ENCODE data around the gene DYRK3. TPM values are rescaled to one million over a fixed set of nuclear protein-coding genes. Genes with fewer than 3 reads are reported as not detected.

DYRK3 gene
- total and polyA plus RNA-seq, 9 of the 15 experiments (the other 6 are each of a cell fraction or from before 2014, with no cell fraction given) = 4.5 to 33.7 (median 25.7) TPM

DNA sequence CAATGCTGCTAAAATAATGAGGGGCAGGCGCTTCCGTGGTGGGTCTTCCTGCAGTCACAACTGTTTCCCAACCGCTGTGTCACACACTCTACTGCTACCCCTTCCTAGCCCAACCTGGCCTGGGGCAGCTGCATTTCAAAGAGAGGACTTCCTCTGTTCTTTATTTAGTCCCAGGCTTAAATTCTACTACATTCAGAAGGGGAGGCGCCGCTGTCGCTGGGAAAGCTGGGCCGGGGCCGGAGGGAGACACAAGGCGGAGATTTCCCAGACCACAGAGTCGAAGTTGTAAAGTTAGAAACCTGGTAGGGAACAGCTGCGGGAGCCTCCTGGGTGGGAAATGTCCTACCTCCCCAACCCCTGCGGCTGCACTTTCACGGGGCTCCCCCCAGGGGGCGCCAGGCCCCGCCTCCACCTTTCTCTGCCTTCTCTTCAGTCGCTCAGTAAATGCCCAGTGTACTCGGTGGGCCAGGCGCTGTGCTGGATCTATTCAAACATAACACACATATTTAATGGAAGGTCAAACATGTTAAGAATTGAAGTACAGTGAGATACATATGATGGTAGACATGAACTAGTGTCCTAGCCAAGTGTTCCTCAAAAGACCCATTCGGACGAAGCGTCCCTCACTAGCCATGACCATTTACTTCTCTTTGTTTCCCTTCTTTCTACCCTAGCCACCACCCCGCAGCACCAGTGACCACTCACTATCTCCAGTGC is 23.1 kb downstream of the DYRK3 start (continued):
- TF ChIP-seq ARNT (IDR thresholded peaks at IDR 0.05) (peak; percentile 46 to 47; a peak in 1 of 4 replicates), KAT8 (IDR thresholded peaks at IDR 0.05; ENCODE audit: low read depth) (no peak), SMC3 (conservative IDR thresholded peaks at IDR 0.05; ENCODE audit: insufficient read depth, low read depth, low read length) (peak; percentile 53), ZNF57 (CRISPR knock-in tag; IDR thresholded peaks at IDR 0.05) (no peak), SAFB2 (IDR thresholded peaks at IDR 0.05; ENCODE audit: borderline replicate concordance, low read depth, low read length, severe bottlenecking) (no peak), FOS (IDR thresholded peaks at IDR 0.05; ENCODE audit: extremely low read depth, insufficient read length) (no peak), SREBF1 (IDR thresholded peaks at IDR 0.05; ENCODE audit: borderline replicate concordance, low read depth, low read length) (no peak), ZNF785 (CRISPR knock-in tag; IDR thresholded peaks at IDR 0.05) (no peak), FOXA3 (CRISPR knock-in tag; conservative IDR thresholded peaks at IDR 0.05 in 1 of 2, IDR thresholded peaks at IDR 0.05 in 1 of 2) (peak in 1 of 2 experiments; percentile 27; a peak in 1 of 4 replicates), DMBX1 (CRISPR knock-in tag; IDR thresholded peaks at IDR 0.05; ENCODE audit: borderline replicate concordance) (0 out of 2 replicates have a peak, but pooled peaks have one; percentile 56), MYNN (IDR thresholded peaks at IDR 0.05) (0 out of 2 replicates have a peak, but pooled peaks have one; percentile 58), MYNN (CRISPR knock-in tag; IDR thresholded peaks at IDR 0.05) (no peak), TFAM (CRISPR knock-in tag; conservative IDR thresholded peaks at IDR 0.05) (no peak), RBBP5 (IDR thresholded peaks at IDR 0.05; ENCODE audit: borderline replicate concordance, insufficient read depth, low read length, poor library complexity, severe bottlenecking) (peak; percentile 51), SETDB1 (IDR thresholded peaks at IDR 0.05; ENCODE audit: low read length) (no peak), PHB (CRISPR knock-in tag; IDR thresholded peaks at IDR 0.05) (no peak), MCM7 (IDR thresholded peaks at IDR 0.05) (no peak), E2F4 (CRISPR knock-in tag; IDR thresholded peaks at IDR 0.05; ENCODE audit: low read depth) (no peak), RAD51 (IDR thresholded peaks at IDR 0.05; ENCODE audit: borderline replicate concordance, low read depth) (no peak), TFAP4 (CRISPR knock-in tag; IDR thresholded peaks at IDR 0.05; ENCODE audit: borderline replicate concordance) (peak; percentile 77), CBFA2T3 (IDR thresholded peaks at IDR 0.05) (no peak), ESRRA (IDR thresholded peaks at IDR 0.05; ENCODE audit: borderline replicate concordance, low read depth) (peak; percentile 22; the same call in 1 of the 2 replicates), HOMEZ (CRISPR knock-in tag; IDR thresholded peaks at IDR 0.05) (no peak)
- TF ChIP-seq, protein P1, sequence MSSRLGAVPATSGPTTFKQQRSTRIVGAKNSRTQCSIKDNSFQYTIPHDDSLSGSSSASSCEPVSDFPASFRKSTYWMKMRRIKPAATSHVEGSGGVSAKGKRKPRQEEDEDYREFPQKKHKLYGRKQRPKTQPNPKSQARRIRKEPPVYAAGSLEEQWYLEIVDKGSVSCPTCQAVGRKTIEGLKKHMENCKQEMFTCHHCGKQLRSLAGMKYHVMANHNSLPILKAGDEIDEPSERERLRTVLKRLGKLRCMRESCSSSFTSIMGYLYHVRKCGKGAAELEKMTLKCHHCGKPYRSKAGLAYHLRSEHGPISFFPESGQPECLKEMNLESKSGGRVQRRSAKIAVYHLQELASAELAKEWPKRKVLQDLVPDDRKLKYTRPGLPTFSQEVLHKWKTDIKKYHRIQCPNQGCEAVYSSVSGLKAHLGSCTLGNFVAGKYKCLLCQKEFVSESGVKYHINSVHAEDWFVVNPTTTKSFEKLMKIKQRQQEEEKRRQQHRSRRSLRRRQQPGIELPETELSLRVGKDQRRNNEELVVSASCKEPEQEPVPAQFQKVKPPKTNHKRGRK (tag; IDR thresholded peaks at IDR 0.05) = no peak
